HEK293T (cell line): ENCODE measurements around the gene FAM9A.

Source experiments
- CTCF ChIA-PET: fragments of 350-600 bp; formaldehyde crosslinking; extraction: SDS; loops from one replicate; lab custom pipeline; 2021; ENCODE audit warnings: antibody characterized with exemption, inconsistent platforms; lab: Yijun Ruan, JAX
- POLR2A ChIA-PET: fragments of 350-600 bp; formaldehyde crosslinking; extraction: SDS; loops from one replicate; lab custom pipeline; 2020; ENCODE audit warnings: antibody characterized with exemption, inconsistent platforms; lab: Yijun Ruan, JAX
- DNase-seq: peaks from one replicate; pipeline ENCODE4 v3.0.0; 2012; ENCODE audit warnings: mixed read lengths; ENCODE audit errors: extremely low spot score
- ARNT ChIP-seq: fragments of 450-650 bp; IDR thresholded peaks from 2 replicates; pipeline ENCODE4 v1.6.1; 2017; ENCODE audit warnings: mild to moderate bottlenecking
- BHLHE40 ChIP-seq: fragments of 450-650 bp; IDR thresholded peaks from 2 replicates; pipeline ENCODE4 v1.6.1; 2016; ENCODE audit warnings: mild to moderate bottlenecking, moderate library complexity, borderline replicate concordance
- CTBP1 ChIP-seq: fragments of 450-650 bp; IDR thresholded peaks from 2 replicates; pipeline ENCODE4 v1.6.1; 2016; ENCODE audit warnings: borderline replicate concordance
- ELF4 ChIP-seq: fragments of 450-650 bp; IDR thresholded peaks from 2 replicates; pipeline ENCODE4 v1.6.1; 2017; ENCODE audit warnings: antibody characterized with exemption
- FOXA1 ChIP-seq: fragments of 450-650 bp; IDR thresholded peaks from 2 replicates; pipeline ENCODE4 v1.6.1; 2016; ENCODE audit warnings: mild to moderate bottlenecking
- FOXK2 ChIP-seq: fragments of 450-650 bp; IDR thresholded peaks from 2 replicates; pipeline ENCODE4 v1.6.1; 2016; ENCODE audit warnings: mild to moderate bottlenecking
- FOXM1 ChIP-seq: fragments of 450-650 bp; IDR thresholded peaks from 2 replicates; pipeline ENCODE4 v1.6.1; 2017; ENCODE audit warnings: mild to moderate bottlenecking, borderline replicate concordance
- L3MBTL2 ChIP-seq: fragments of 450-650 bp; conservative IDR thresholded peaks from 2 replicates; pipeline ENCODE4 v1.6.1; 2016; ENCODE audit warnings: mild to moderate bottlenecking
- LEF1 ChIP-seq: fragments of 450-650 bp; IDR thresholded peaks from 2 replicates; pipeline ENCODE4 v1.6.1; 2017; ENCODE audit warnings: mild to moderate bottlenecking, borderline replicate concordance
- NFRKB ChIP-seq: fragments of 450-650 bp; IDR thresholded peaks from 2 replicates; pipeline ENCODE4 v1.6.1; 2016; ENCODE audit warnings: mild to moderate bottlenecking, moderate library complexity
- PKNOX1 ChIP-seq: fragments of 450-650 bp; IDR thresholded peaks from 2 replicates; pipeline ENCODE4 v1.6.1; 2016
- SP1 ChIP-seq: fragments of 450-650 bp; IDR thresholded peaks from 2 replicates; pipeline ENCODE4 v1.6.1; 2017
- SUZ12 ChIP-seq: fragments of 450-650 bp; IDR thresholded peaks from 2 replicates; pipeline ENCODE4 v1.6.1; 2016; ENCODE audit warnings: mild to moderate bottlenecking
- TARDBP ChIP-seq: fragments of 450-650 bp; IDR thresholded peaks from 2 replicates; pipeline ENCODE4 v1.6.1; 2016
- ZNF384 ChIP-seq: fragments of 450-650 bp; IDR thresholded peaks from 2 replicates; pipeline ENCODE4 v1.6.1; 2016

The FAM9A gene

GRCh38 chrX:8749697-8750096 lies 51.5 kb downstream of the FAM9A start:
- DNase-seq = no peak
- POLR2A ChIA-PET = no interaction called here
- CTCF ChIA-PET = interaction anchor here (0.6 kb wide), 1 partner anchor 626 kb away, joined by 3 read pairs; no protein-coding TSS in a partner anchor
- TF ChIP-seq ZNF384 = no peak

DNA sequence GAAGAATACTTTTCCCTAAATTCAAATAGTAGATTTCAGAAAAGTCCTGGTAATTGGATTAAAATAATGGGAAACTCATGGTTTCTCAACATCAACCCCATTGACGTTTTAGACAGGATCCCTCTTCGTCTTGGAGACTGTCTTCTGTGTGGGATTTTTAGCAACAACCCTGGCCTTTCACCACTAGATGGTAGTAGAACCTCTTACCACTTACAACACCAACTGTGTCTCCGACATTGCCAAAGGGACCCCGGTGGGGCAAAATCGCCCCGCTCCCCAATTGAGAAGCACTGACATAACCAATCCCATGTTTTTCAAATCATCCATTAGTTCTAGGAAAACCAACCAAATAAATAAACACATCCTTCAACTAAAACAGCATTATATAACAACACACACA lies 52.3 kb downstream of the FAM9A start:
- TF ChIP-seq PKNOX1 = no peak
- TF ChIP-seq CTBP1 = no peak
- no peak for TF ChIP-seq SP1
- CTCF ChIA-PET = no interaction called here
- POLR2A ChIA-PET = no interaction called here
- DNase-seq = peak; percentile 33

GRCh38 chrX:8743126-8743732 lies 58.0 kb downstream of the FAM9A start:
- POLR2A ChIA-PET = no interaction called here
- DNase-seq = peak; percentile 42
- CTCF ChIA-PET = interaction anchor here (0.5 to 0.6 kb wide), 3 partner anchors 68 to 1139 kb away, joined by 3 read pairs; no protein-coding TSS in a partner anchor
- TF ChIP-seq LEF1 = no peak
- no peak for TF ChIP-seq CTBP1
- TF ChIP-seq BHLHE40 = no peak
- no peak for TF ChIP-seq ELF4
- TF ChIP-seq NFRKB = no peak
- no peak for TF ChIP-seq ARNT
- no peak for TF ChIP-seq ZNF384
- TF ChIP-seq L3MBTL2 = no peak
- TF ChIP-seq FOXA1 = no peak
- TF ChIP-seq TARDBP = no peak
- TF ChIP-seq FOXK2 = no peak
- TF ChIP-seq PKNOX1 = no peak
- no peak for TF ChIP-seq SP1
- TF ChIP-seq SUZ12 = no peak
- TF ChIP-seq FOXM1 = no peak

DNA sequence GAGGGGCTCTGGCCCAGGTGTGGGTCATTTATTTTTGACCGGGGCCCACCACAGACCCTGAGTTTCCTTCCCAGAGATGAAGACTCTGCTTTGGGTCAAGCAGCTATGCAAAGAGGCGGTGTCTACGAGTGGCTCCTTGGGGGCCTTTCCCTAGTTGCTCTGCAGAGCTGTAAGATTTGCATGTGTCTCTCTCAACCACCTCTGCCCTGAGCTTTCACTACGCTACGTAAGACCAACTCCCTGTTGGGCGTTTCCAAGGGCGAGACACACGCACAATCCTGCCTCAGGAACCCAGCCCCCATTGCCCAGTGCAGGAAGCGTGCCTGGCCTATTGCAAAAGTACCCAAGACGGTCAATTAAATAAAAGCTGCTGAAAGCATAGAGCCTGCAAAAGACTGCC lies 59.2 kb downstream of the FAM9A start:
- ChIA-PET CTCF (interaction anchor here (0.7 kb wide), 1 partner anchor 1378 kb away, joined by 3 read pairs; no protein-coding TSS in a partner anchor), POLR2A (no interaction called here)
- no peak for DNase-seq
- TF ChIP-seq SUZ12 = no peak
- TF ChIP-seq PKNOX1 = no peak
- TF ChIP-seq L3MBTL2 = no peak
